Sciatic nerve (tissue), 2 donors: Measurements from ENCODE around the gene CSMD2. TPM values are rescaled to one million over a fixed set of nuclear protein-coding genes. Genes with fewer than 3 reads are reported as not detected.

Experiments used
- ATAC-seq: fragments of 200-7000 bp; cut with Tn5 transposase; one replicate; pipeline ENCODE4 v1.9.1; 2020; ENCODE audit warnings: mild to moderate bottlenecking, moderate library complexity
- DNase-seq: peaks from one replicate; pipeline ENCODE4 v3.0.0-alpha.2; 2020; ENCODE audit warnings: low spot score
- intact Hi-C: fragments of 100-400 bp; cut with DNase I; formaldehyde crosslinking; loops from one replicate; pipeline ENCODE4 v1.14.2; 2022
- total RNA-seq: library from RNA; stranded (reverse); fragmentation: NEBNext Ultra II Directional; extraction: Animal tissue kit (Norgen Biotek cat#: 25700); gene quantifications from one replicate; pipeline ENCODE4 v1.2.1, GENCODE V29; 2021
- donor health status: DM: no; HTN: no; CAD: no.
- donor health status: DM: no; HTN: no; CAD: no.

Gene CSMD2
- total RNA-seq, 1 donor from 2014 or later: 1.5 TPM

- ATAC-seq: no peak
- intact Hi-C loops: no loop called here
- no peak for DNase-seq
These were observed 503.1 kb downstream of the CSMD2 start for GRCh38 chr1:33661811-33662454.

DNA sequence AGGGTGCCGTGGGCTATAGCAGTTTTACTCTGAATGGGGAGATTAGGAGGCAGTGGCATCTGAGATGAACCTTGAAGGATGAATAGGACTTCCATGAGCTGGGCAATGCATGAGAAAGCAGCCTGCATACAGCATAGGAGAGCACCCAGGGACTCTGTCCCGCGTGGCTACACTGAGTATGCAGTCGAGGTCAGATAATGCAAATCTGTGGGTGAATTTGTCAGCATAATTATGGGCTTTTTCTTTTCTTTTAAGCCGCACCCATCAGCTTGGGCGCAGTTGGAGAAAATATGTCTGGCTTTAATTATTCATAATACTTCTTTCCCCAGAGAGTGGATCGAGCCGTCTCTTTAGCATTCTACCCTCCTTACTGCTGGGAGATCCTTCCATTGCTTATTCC is 504.1 kb downstream of the CSMD2 start:
- intact Hi-C loops: no loop called here
- DNase-seq: no peak
- ATAC-seq: no peak

GRCh38 chr1:33660244-33660643 is 504.8 kb downstream of the CSMD2 start:
- intact Hi-C loops: no loop called here
- ATAC-seq (no peak), DNase-seq (no peak)

DNA sequence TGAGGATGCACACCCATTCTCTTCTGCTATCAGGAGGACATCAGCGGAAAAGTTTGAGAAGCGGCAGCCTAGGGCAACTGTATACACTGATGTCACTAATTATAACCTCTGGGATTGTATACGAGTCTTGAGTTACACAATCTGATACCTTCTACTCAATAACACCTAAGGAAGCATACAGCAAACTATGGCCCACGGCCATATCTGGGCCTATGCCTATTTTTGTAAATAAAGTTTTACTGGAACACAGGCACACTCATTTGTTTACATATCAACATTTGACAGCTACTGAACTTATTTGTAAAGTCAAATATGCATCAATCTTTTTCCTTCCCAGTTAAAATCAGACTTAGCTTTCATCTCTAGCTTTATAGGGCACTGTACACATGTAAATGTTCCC is 505.4 kb downstream of the CSMD2 start:
- intact Hi-C loops: no loop called here
- ATAC-seq (no peak), DNase-seq (no peak)

DNA sequence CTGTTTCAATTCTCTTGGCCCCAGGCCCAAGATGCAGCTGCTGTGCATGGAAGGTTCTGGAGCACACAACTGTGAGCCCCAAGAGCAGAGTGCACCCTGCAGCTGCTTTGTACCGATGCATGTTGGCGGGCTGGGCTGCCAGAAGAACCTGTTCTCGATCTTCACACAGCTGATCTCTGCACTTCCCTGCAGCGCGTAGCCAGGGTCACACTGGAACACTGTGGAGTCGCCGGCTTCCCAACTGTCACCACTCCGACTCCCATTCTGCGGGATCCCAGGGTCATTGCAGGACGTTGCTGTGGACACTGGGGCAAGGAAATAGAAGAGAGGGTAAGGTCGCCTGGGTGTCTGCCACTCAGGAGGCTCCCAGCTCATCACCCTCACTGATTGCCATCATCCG is 507.2 kb downstream of the CSMD2 start:
- intact Hi-C loops: no loop called here
- DNase-seq (no peak), ATAC-seq (no peak)

- DNase-seq (no peak), ATAC-seq (no peak)
- intact Hi-C loops: no loop called here
These were observed 508.5 kb downstream of the CSMD2 start for GRCh38 chr1:33656467-33657005.

DNA sequence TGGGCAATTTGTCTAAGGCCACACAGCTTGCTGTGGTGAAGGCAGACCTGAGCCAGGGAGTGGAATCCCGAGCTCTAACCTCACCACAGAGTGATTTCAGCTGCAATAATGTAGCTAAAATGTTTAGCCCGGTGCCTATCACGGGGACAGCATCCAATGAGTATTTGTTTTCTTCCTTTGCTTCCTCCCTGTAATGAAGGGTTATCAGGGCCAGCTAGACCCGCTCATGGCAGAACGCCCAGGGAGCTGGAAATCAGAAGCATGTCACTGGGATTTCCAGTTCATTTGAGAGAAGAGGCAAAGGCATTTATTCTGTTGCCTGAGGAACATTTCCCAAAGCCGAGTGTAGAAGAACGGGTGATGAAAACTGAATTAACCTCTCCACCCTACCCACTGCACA is 509.5 kb downstream of the CSMD2 start:
- DNase-seq (no peak), ATAC-seq (no peak)
- intact Hi-C loops: no loop called here

- no peak for DNase-seq
- no peak for ATAC-seq
- intact Hi-C loops: no loop called here
These were observed 510.7 kb downstream of the CSMD2 start for GRCh38 chr1:33654267-33654834.

GRCh38 chr1:33653226-33653625 is 511.8 kb downstream of the CSMD2 start:
- no peak for DNase-seq
- intact Hi-C loops: no loop called here
- no peak for ATAC-seq

DNA sequence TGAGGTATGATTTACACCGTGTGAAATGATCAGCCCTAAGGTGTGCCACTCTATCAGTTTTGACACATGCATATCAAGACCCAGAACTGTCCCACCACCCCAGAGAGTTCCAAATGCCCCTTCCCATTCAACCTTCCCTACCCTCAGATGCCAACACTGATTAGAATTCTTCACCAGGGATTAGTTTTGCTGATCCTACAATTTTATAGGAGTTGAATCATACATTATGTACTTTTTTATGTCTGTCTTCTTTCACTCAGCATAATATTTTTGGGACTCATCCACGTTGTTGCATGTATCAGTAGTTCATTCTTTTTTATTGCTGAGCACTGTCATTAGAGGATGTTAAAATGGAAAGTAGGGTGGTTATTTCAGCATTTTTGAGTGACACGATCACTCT is 514.3 kb downstream of the CSMD2 start:
- ATAC-seq (no peak), DNase-seq (no peak)
- intact Hi-C loops: no loop called here

DNA sequence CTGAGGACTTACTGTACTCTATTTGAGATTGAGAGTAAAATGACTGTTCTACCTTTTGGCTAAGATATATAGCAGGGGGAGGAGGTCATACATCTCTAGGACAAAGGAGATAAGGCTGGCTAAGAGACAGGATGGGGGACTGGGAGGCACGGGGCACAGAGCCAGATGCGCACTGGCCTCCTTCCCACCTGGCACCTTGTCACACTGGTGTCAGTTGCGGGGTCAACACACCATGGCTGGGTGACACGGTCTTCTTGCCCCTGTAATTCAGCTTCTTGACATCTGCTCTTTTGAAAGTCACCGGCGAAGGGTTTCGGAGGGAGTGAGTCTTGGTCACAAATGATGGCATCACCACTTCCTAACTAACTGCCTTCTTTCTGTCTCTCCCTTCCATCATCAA is 515.3 kb downstream of the CSMD2 start:
- ATAC-seq (no peak), DNase-seq (no peak)
- intact Hi-C loops: no loop called here

DNA sequence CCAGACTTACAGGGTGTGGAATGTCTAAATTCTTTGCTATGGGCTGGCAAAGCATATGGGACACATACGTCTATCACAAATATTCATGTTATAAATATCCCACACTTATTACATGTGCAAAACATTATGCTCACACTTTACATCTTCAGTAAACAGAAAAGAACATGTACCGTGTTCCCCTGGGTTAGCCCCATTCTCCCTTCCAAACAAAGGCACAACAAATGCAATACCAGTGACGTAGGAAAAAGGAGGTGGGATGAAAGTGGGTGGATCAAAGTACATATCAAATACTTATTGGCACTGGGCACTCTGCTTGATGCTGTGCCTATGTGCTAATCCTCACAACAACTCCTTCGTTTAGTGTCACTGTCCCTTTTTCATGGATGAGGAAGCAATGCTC is 521.8 kb downstream of the CSMD2 start:
- ATAC-seq (no peak), DNase-seq (no peak)
- intact Hi-C loops: no loop called here

DNA sequence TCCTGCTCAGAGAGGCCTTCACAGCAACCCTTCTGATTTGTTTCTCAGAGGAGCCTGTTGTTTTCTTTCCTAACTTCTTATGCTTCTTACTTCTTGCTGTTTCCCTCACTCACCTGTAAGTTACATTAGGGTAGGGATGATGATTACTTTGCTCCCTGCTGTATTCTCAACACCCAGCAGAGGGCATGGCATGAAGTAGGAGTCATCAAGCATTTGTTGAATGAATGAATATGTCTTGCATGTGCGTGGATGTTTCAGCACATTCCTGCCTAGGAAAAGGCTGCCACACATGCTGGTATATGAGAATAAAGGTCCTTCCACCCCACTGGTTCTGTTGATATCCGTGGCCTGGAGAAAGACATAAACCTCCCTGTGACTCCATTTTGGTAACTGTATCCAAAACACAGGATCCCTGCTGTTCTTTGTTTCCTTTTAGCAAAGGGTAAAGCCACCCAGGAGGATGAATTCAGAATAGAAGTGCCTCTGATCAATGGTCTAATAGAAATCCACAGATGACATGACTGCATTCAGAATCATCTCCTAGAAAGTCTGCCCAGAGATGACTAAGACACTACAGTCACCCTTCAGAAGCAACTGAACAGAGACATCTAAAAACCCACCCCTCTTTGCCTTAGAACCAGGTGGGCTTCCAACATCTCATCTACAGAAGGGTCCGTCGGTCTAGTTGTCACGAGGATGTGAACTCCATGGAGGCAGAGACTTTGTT is 523.8 kb downstream of the CSMD2 start:
- intact Hi-C loops: no loop called here
- no peak for DNase-seq
- ATAC-seq: no peak

DNA sequence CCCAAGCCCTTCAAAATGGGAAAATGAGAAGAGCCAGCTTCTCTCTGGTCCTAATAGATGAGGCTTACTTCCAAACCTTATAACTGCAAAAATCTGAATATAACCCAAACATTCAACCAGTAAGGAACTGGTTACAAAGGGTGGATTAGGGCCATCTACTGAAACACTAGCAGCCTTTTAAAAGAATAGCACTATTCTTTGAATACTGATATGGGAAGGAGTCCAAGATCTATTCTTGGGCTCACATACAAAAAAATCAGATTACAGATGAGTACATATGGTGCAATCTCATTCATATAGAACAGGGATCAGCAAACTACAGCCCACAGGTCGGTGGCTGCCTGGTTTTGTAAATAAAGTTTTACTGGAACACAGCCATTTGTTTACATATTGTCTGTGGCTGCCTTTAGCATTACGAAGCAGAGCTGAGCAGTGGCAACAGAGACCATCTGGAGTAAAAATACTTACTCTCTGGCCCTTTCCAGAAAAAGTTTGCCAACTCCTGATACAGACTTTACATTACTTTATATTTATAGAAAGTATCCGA is 524.8 kb downstream of the CSMD2 start:
- intact Hi-C loops: no loop called here
- no peak for ATAC-seq
- no peak for DNase-seq

GRCh38 chr1:33637846-33638440 is 527.1 kb downstream of the CSMD2 start:
- intact Hi-C loops: no loop called here

GRCh38 chr1:33636209-33636608 is 528.8 kb downstream of the CSMD2 start:
- intact Hi-C loops: no loop called here
- ATAC-seq (no peak), DNase-seq (no peak)

More at GRCh38 chr1:33637846-33638440, 527.1 kb downstream of the CSMD2 start:
- no peak for ATAC-seq
- no peak for DNase-seq

DNA sequence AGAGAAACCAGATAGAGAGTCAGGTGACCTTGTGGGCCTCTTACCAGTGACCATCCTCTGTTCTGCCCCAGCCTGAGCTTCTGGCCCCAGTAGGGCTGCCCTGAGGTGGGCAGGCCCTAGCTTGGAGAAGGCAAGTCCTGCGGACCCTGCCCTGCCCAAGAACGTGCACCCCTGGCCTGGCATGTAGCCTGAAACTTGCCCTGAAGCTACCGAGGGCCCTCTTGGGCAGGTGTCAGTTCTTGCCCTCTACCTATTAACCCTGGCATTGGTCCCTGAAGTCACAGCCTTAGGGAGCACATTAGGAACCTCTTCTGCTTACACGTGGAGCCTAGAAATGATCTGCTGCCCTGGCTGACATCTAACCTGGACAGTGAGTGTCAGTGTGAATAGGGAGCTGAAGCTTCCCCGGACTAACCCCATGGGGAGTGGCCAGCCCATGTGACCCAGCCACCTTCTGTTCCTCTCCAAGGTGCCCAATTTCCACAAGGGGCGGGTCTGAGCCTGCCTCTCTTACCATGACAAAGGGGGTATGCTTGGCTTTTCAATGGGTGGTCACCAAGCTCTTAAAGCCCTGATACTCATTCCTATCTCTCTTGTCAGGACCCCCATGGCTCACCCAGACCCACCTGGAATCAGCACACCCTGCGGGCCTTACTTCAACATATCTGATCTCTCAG is 529.6 kb downstream of the CSMD2 start:
- no peak for ATAC-seq
- intact Hi-C loops: no loop called here
- no peak for DNase-seq

DNA sequence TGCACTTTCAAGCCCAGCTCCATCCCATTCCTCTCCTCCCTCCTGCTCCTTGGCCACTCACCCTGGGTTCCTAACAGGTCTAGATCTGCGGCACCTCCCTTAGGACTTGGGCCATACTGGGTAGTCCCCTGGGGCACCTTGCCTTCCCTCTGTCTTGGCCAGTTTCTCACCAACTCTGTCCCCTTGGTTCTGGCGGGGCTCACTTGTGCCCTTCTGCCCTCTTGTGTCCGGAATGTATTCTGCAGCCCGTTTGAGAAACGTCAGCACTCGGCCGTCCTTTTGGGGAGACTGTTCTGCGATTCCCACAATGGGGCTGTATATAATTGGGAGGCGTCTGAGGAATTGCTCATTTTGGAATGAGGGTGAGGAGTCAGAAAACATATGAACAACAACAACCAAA is 530.2 kb downstream of the CSMD2 start:
- ATAC-seq (peak; percentile 36), DNase-seq (no peak)
- intact Hi-C loops: no loop called here

DNA sequence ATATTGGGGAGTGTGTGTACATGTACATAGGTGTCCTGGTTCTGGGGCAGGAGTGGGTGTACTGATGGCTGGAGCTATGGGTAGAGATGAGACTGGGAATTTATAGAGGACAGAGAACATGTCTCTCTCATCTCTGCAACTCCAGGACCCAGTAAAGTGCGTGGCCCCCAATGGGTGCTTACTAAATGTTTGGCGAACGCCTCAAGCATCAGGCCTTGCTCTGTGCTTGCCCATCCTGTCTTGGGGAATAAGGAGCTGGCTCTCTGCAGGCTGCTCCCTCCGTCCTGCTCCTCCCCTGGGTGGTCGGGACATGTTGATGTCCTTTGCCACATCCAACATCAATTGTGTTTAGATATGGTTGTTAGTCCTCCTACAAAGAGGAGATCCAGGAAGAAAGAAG is 530.9 kb downstream of the CSMD2 start:
- DNase-seq (no peak), ATAC-seq (no peak)
- intact Hi-C loops: no loop called here
